GM11168 (cell line): Measurements from ENCODE around the gene TLX2.
"Not testable (repeated sequence)": the region's sequence is repeated elsewhere in the genome, so short reads cannot be mapped to it uniquely, and the experiment has no call there.

Experiments
- in situ Hi-C: fragments of 300-500 bp; cut with MboI; formaldehyde crosslinking; loops from one replicate; pipeline ENCODE4 v1.12.0; 2022; ENCODE audit warnings: low sequenced_read_pairs; ENCODE audit not compliant: unreplicated experiment

The TLX2 gene

GRCh38 chr2:74552914-74553811 lies 38.9 kb downstream of the TLX2 start:
- in situ Hi-C loops, result no loop called here

DNA sequence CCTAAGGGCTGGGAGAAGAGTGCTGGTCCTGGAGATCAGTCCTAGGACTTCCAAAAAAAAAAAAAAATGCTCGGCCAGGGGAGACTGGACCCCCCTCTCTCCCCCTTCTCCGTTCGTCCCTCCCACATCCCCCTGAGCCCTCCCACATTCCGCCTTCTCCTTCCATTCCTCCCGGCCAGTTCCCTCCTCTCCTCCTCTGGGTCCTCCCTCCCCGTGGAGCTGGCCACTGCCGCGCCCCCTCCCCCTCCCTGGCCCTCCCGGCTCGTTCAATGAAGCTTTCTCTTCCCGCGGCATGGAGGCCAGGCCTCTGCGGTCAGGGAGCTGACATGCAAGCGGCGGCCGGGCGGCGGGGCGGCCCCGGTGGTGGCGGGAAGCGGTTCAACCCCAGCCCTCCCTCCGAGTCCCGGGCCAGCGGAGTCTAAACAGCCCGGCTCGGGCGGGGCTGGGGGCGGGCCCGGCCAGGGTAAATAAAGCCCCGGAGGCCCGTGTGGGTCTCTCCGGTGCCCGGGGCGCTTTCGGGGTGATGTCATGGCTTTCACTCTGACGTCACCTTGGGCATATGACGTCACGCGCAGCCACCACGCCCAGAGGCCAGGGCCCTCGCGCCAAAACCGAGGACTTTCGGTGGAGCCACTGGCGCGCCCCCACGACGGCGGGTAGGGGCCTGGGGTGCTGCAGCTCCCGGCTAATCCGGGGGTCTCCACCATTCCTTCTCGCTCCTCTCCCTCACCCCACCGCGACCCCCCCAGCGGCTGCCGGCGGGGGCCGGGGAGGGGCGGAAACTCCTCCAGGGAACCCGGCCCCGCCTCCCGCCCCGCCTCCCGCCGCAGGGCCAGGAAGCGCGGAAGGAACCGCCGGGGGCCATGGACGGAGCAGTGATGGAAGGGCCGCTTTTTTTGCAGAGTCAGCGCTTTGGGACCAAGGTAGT lies 39.9 kb downstream of the TLX2 start, which contains the start of the genes DOK1 and LOXL3:
DOK1 (plus strand) TSS at position 829 of the 928 bp plus-strand sequence; CDS start at position 864, 35 bp downstream.
LOXL3 (minus strand) TSS at position 51 of the 928 bp plus-strand sequence. CDS start 1,308 bp downstream, outside the sequence.
- in situ Hi-C loops, result no loop called here

DNA sequence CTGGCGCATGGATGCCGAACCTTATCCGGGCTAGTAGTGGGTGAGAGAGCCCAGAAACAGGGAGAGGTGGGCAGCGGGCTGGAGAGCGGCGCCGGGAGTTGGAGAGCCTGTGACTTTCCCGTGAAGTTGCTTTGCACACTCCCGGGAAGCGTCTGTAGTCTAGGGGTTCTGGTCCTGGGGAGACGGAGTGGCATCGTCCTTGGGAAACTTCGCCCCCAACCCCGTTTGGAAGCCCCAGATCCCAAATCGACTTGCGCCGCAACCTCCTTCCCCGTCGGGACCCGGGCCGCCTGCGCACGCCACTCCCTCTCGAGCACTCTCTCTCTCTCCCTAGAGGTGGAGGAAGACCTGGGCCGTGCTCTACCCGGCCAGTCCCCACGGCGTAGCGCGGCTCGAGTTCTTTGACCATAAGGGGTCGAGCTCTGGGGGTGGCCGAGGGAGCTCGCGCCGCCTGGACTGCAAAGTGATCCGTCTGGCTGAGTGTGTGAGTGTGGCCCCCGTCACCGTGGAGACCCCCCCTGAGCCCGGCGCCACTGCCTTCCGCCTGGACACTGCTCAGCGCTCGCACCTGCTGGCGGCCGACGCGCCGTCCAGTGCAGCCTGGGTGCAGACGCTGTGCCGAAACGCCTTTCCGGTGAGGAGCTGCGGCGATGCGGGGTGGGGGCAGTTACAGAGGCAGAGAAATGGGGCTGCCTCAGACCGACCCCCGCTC lies 40.7 kb downstream of the TLX2 start:
- in situ Hi-C loops, result no loop called here

- in situ Hi-C loops, result no loop called here
These were observed 41.4 kb downstream of the TLX2 start for GRCh38 chr2:74555610-74556103.

DNA sequence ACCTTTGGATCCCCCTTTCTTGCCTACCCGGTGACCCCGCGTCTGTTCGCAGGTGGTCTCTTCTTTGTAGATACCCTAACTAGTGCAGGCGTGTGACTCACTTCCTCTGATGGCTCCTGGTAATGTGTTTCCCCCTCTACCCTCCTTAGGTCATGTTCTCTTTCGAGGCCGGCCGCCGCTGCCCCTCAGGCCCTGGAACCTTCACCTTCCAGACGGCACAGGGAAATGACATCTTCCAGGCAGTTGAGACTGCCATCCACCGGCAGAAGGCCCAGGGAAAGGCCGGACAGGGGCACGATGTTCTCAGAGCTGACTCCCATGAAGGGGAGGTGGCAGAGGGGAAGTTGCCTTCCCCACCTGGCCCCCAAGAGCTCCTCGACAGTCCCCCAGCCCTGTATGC lies 41.9 kb downstream of the TLX2 start:
- in situ Hi-C loops, result no loop called here

DNA sequence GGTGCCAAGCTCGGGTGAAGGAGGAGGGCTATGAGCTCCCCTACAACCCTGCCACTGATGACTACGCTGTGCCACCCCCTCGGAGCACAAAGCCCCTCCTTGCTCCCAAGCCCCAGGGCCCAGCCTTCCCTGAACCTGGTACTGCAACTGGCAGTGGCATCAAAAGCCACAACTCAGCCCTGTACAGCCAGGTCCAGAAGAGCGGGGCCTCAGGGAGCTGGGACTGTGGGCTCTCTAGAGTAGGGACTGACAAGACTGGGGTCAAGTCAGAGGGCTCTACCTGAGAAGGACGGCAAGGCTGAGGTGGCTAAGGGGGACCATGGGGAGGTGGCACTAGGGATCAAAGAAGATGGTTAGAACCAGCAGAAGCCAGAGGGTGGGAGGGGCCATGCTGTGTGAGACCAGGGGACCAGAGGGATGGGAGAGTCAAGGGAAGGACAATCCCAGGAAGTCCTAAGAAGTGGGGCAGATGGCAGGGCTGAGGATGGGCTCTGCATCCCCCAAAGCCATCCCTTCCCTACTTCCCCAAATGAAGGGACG lies 42.7 kb downstream of the TLX2 start:
- in situ Hi-C loops, result no loop called here

GRCh38 chr2:74558284-74559230 lies 44.3 kb downstream of the TLX2 start:
- in situ Hi-C loops, result no loop called here

GRCh38 chr2:74559912-74560311 lies 45.7 kb downstream of the TLX2 start:
- in situ Hi-C loops, result no loop called here

- in situ Hi-C loops, result no loop called here
These were observed 46.3 kb downstream of the TLX2 start for GRCh38 chr2:74560591-74560990.

GRCh38 chr2:74561022-74561421 lies 46.8 kb downstream of the TLX2 start:
- in situ Hi-C loops, result not testable (repeated sequence)

- in situ Hi-C loops, result no loop called here
These were observed 48.0 kb downstream of the TLX2 start for GRCh38 chr2:74562126-74562775.

DNA sequence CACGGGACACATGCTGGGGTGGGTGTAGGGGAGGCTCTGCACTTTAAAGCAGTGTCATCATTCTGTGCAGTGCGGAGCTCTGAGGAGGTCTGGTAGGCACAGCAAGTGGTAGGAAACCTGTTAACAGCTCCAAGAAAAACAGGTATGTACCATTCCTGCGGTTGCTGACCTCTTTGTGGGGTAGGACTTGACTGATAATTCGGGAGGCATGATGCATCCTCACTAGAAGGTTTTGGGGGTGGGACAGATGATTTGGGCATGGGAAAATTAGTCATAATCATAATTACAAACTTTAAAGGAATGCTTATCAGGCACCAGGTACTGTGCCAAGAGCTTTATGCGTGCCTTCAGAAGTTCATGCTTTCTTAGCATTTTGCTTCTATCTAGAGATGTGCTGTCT lies 50.0 kb downstream of the TLX2 start:
- in situ Hi-C loops, result no loop called here

DNA sequence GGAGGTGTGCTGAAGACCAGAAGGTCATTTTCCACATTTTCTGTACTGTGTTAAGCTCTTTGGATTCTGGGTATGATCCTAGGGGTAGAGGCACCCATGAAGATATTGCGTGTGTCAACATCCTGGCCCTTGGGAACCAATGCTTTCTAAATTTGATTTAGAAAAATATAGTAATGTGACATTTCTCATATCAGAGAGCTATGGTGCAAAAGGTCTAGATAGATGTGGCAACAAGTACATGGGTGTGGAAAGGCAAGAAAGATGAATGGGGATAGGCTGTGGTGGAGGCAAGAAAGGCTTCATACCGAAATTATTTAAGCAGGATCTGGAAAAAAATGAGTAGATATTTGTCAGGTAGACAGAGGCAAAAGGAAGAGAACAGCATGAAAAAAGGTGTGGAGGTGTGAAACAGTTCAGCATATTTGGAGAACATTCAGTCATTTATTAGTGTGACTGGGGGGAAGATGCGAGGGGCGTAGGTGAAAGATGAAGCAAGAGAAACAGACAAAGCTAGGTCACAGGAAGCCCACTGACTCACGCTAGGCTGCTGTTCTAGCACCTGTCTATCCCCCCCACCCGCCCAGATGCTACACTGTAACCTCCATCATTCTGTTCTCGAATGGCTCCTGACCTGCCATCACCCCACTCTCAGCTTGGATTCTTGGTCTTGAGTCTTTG lies 52.0 kb downstream of the TLX2 start:
- in situ Hi-C loops, result no loop called here

GRCh38 chr2:74566754-74567085 lies 52.5 kb downstream of the TLX2 start:
- in situ Hi-C loops, result no loop called here
